Erythroblast (primary cell): Measurements from ENCODE around the gene VPS33B.

Source experiments
- GATA1 ChIP-seq: IDR thresholded peaks from 2 replicates; pipeline ENCODE4 v1.6.1; 2011; ENCODE audit warnings: low read depth, mild to moderate bottlenecking, control low read depth, low read length, moderate library complexity
- POLR2A ChIP-seq: IDR thresholded peaks from 2 replicates; pipeline ENCODE4 v1.6.1; 2011; ENCODE audit warnings: mild to moderate bottlenecking, low read length

DNA sequence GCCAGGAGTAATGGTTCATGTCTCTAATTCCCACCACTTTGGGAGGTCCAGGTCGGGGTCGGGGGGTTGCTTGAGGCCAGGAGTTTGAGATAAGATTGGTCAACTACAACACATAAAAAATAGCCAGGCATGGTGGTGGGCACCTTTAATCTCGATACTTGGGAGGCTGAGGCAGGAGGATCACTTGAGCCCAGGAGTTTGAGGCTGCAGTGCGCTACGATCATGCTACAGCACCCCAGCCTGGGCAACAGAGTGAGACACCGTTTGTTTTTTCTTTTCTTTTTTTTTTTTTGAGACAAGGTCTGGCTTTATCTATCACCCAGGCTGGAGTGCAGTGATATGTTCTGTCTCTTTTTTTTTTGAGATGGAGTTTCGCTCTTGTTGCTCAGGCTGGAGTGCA, 1.3 kb upstream of the VPS33B start:
- TF ChIP-seq POLR2A (no peak), GATA1 (no peak)
